B cell (primary cell): ENCODE measurements around the gene FAM227A. TPM values are rescaled to one million over a fixed set of nuclear protein-coding genes. Genes with fewer than 3 reads are reported as not detected.
"Not testable (repeated sequence)": the region's sequence is repeated elsewhere in the genome, so short reads cannot be mapped to it uniquely, and the experiment has no call there.

Experiments used
- ATAC-seq: fragments of 200-7000 bp; cut with Tn5 transposase; one replicate; pipeline ENCODE4 v1.10.0; 2021; ENCODE audit warnings: low read depth, mild to moderate bottlenecking, moderate number of reproducible peaks, moderate library complexity
- CTCF ChIA-PET: fragments of 350-600 bp; sonication (Branson Sonifier 250); formaldehyde crosslinking; loops from one replicate; lab custom pipeline; 2021; ENCODE audit warnings: antibody characterized with exemption, inconsistent platforms; lab: Charles Lee
- POLR2A ChIA-PET: fragments of 350-600 bp; sonication (Branson Sonifier 250); formaldehyde crosslinking; loops from one replicate; lab custom pipeline; 2021; ENCODE audit warnings: antibody characterized with exemption; lab: Charles Lee
- DNase-seq: peaks from one replicate; pipeline ENCODE4 v3.0.0; 2013
- H2AFZ ChIP-seq: 2 replicates; pipeline ENCODE4 v1.6.1; 2012; ENCODE audit warnings: mild to moderate bottlenecking, low read depth, low read length; ENCODE audit not compliant: insufficient read depth, poor library complexity, severe bottlenecking
- H3K27ac ChIP-seq, 2 donors: 1 replicate in 1 of 2; 2 replicates in 1 of 2; pipeline ENCODE4 v1.5.1; 2012 to 2013; ENCODE audit warnings: low read length in 2 of 2, mild to moderate bottlenecking in 2 of 2, moderate library complexity in 1 of 2
- H3K27me3 ChIP-seq, 4 experiments: fragments of 200-600 bp in 1 of 4; sonication (generic) in 1 of 4; replicated peaks in 1 of 4; 1 replicate in 2 of 4; 2 replicates in 2 of 4; pipeline versions ENCODE4 v1.6.1 to v1.7.0; 2013 to 2016; ENCODE audit warnings: low read length in 3 of 4, mild to moderate bottlenecking in 2 of 4, mixed read lengths in 1 of 4, moderate library complexity in 1 of 4; ENCODE audit not compliant: insufficient read depth in 4 of 4, control insufficient read depth in 3 of 4; ENCODE audit errors: control extremely low read depth in 1 of 4
- H3K36me3 ChIP-seq, 2 experiments: replicated peaks in 1 of 2; 1 replicate in 1 of 2; 2 replicates in 1 of 2; pipeline versions ENCODE4 v1.6.1 to v1.7.1; 2013; ENCODE audit warnings: low read length in 1 of 2; ENCODE audit not compliant: insufficient read depth in 2 of 2, control insufficient read depth in 1 of 2; ENCODE audit errors: control extremely low read depth in 1 of 2, extremely low read depth in 1 of 2
- H3K4me1 ChIP-seq, 2 donors: fragments of 200-600 bp in 1 of 2; sonication (generic) in 1 of 2; 1 replicate in 1 of 2; 2 replicates in 1 of 2; pipeline versions ENCODE4 v1.5.1 to v1.6.1; 2013 to 2017; ENCODE audit warnings: low read length in 2 of 2; ENCODE audit not compliant: control insufficient read depth in 2 of 2, insufficient read depth in 2 of 2
- H3K4me2 ChIP-seq: replicated peaks from 2 replicates; pipeline ENCODE3; 2012; ENCODE audit warnings: mild to moderate bottlenecking, low read depth, low read length; ENCODE audit not compliant: poor library complexity, severe bottlenecking
- H3K4me3 ChIP-seq, 5 experiments: fragments of 200-600 bp in 1 of 5; sonication (generic) in 1 of 5; 1 replicate in 3 of 5; 2 replicates in 2 of 5; pipeline versions ENCODE4 v1.5.1 to v1.7.0; 2011 to 2016; ENCODE audit warnings: low read length in 4 of 5, mild to moderate bottlenecking in 4 of 5, low read depth in 2 of 5, control low read depth in 1 of 5, moderate library complexity in 1 of 5; ENCODE audit not compliant: insufficient read depth in 1 of 5; ENCODE audit errors: control extremely low read depth in 1 of 5, extremely low read depth in 1 of 5
- H3K79me2 ChIP-seq: fragments of 200-600 bp; sonication (generic); one replicate; pipeline ENCODE4 v1.6.0; 2016; ENCODE audit warnings: low read length; ENCODE audit not compliant: control insufficient read depth, insufficient read depth
- H3K9ac ChIP-seq: fragments of 200-600 bp; sonication (generic); 2 replicates; pipeline ENCODE4 v1.6.1; 2017; ENCODE audit warnings: mild to moderate bottlenecking, low read length, moderate library complexity
- H3K9me3 ChIP-seq, 3 donors: one replicate each; pipeline versions ENCODE4 v1.6.1 to v1.7.1; 2013; ENCODE audit warnings: low read length in 2 of 3; ENCODE audit not compliant: control insufficient read depth in 2 of 3, insufficient read depth in 1 of 3; ENCODE audit errors: control extremely low read depth in 1 of 3
- H4K20me1 ChIP-seq: 2 replicates; pipeline ENCODE4 v1.6.0; 2012; ENCODE audit warnings: mild to moderate bottlenecking, low read length; ENCODE audit not compliant: insufficient read depth, control insufficient read depth, poor library complexity, severe bottlenecking
- H3K27ac Mint-ChIP-seq: one replicate; pipeline ENCODE4 v1.8.0; 2021; ENCODE audit warnings: mixed read lengths
- H3K27me3 Mint-ChIP-seq: one replicate; pipeline ENCODE4 v1.8.0; 2021; ENCODE audit warnings: mixed read lengths
- H3K4me1 Mint-ChIP-seq: one replicate; pipeline ENCODE4 v1.8.0; 2021; ENCODE audit warnings: mixed read lengths
- H3K4me3 Mint-ChIP-seq: one replicate; pipeline ENCODE4 v1.8.0; 2021; ENCODE audit warnings: mixed read lengths
- H3K9me3 Mint-ChIP-seq: one replicate; pipeline ENCODE4 v1.8.0; 2022; ENCODE audit warnings: mixed read lengths; ENCODE audit not compliant: insufficient read depth
- EZH2 ChIP-seq: IDR thresholded peaks from 2 replicates; pipeline ENCODE4 v1.6.1; 2012; ENCODE audit warnings: borderline replicate concordance, low read depth, mild to moderate bottlenecking, moderate library complexity, low read length; ENCODE audit not compliant: insufficient read depth, poor library complexity, severe bottlenecking
- WGBS: methylation state at CpG from one replicate; pipeline ENCODE4 v1.1.5; 2013; ENCODE audit warnings: missing lambda C conversion rate; ENCODE audit not compliant: insufficient coverage; 5-methylcytosine and 5-hydroxymethylcytosine counted together
- intact Hi-C: fragments of 100-400 bp; cut with micrococcal nuclease; formaldehyde crosslinking; loops from one replicate; pipeline ENCODE4 v1.10.0; 2022
- polyA plus RNA-seq: library from polyadenylated mRNA; depleted of rRNA; stranded (reverse); fragments of >200 nt; gene quantifications from 2 replicates; pipeline ENCODE4 v1.2.3, GENCODE V29; 2012
- total RNA-seq, 2 donors: library from RNA; stranded (reverse); fragments of 120-200 nt in 1 of 2; gene quantifications; 1 replicate in 1 of 2; 2 replicates in 1 of 2; pipeline versions ENCODE4 v1.2.3 to v1.2.4, GENCODE V29; 2013 to 2022
- TF ChIP-seq, protein P1 (sequence below): fragments of 200-600 bp; IDR thresholded peaks from one replicate; pipeline ENCODE4 v1.8.0; 2022; ENCODE audit warnings: antibody characterized with exemption, mild to moderate bottlenecking

The FAM227A gene
- total and polyA plus RNA-seq, 2 donors (not counting 1 experiment from before 2014, with no cell fraction given) = 0.04 to 0.57 TPM

DNA sequence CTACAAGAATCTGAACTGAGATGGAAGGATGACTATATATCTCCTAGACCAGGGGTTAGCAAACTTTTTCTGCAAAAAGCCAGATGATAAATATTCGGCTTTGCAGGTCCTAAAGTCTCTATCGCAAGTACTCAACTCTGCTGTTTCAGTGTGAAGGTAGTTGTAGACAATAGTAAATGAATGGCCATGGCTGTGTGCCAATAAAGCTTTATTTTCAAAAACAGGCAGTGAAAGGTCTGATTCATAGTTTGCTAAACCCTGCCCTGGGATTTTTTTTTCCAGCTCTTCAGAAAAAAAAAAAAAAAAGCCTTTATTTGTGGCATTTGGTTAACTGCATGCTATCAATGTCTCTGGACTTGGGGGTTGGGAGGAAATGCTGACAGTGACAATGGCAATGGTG lies 37.5 kb downstream of the FAM227A start:
- POLR2A ChIA-PET = no interaction called here

DNA sequence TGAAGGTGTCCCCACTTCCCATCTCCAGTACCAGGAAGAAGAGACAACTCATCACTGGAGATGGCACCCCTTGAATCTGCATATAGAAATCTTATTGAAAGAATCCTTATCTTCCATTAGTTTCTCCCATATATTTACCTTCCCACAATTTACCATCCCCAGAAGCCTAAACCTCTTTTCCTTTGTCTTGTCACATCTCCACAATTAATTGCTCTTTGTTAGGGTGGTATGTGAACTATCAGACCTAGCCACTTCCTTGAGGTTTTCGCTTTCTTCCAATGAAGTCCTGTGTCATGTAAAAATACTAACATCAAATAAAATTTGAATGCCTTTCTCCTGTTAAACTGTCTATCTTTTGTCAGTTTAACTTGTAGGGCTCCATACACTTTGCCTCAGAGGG lies 37.9 kb downstream of the FAM227A start:
- Histone ChIP-seq H3K9me3 (peaks cover 0 to 8% (median 3%) of the 10 kb centered on the region in 3 donors), H4K20me1 (no peaks in the 10 kb centered on the region), H3K4me2 (no peak overlapping the region), H3K27ac (no peak overlapping the region), H3K4me3 (no peak overlapping the region), H3K4me1 (no peaks in the 10 kb centered on the region), H3K79me2 (no peaks in the 10 kb centered on the region), H3K27me3 (peaks cover 0 to 3% (median 0%) of the 10 kb centered on the region in 4 experiments), H3K36me3 (no peaks in the 10 kb centered on the region), H2AFZ (no peak overlapping the region), H3K9ac (no peak overlapping the region)
- no peaks in the 10 kb centered on the region for H3K4me1 Mint-ChIP-seq
- no peak for TF ChIP-seq EZH2
- TF ChIP-seq, protein P1, sequence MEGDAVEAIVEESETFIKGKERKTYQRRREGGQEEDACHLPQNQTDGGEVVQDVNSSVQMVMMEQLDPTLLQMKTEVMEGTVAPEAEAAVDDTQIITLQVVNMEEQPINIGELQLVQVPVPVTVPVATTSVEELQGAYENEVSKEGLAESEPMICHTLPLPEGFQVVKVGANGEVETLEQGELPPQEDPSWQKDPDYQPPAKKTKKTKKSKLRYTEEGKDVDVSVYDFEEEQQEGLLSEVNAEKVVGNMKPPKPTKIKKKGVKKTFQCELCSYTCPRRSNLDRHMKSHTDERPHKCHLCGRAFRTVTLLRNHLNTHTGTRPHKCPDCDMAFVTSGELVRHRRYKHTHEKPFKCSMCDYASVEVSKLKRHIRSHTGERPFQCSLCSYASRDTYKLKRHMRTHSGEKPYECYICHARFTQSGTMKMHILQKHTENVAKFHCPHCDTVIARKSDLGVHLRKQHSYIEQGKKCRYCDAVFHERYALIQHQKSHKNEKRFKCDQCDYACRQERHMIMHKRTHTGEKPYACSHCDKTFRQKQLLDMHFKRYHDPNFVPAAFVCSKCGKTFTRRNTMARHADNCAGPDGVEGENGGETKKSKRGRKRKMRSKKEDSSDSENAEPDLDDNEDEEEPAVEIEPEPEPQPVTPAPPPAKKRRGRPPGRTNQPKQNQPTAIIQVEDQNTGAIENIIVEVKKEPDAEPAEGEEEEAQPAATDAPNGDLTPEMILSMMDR = no peak
- H3K9me3 Mint-ChIP-seq = peaks cover 3% of the 10 kb centered on the region
- H3K27me3 Mint-ChIP-seq = peaks cover 26% of the 10 kb centered on the region
- CTCF ChIA-PET = no interaction called here
- ATAC-seq (no peak), DNase-seq (no peak)
- no peak overlapping the region for H3K27ac Mint-ChIP-seq
- H3K4me3 Mint-ChIP-seq = no peak overlapping the region
- intact Hi-C loops = no loop called here
- WGBS = no CpG with 5 or more reads among the region's 1 CpG
- POLR2A ChIA-PET = no interaction called here

More for the DNA sequence above, 37.5 kb downstream of the FAM227A start:
- H3K27ac Mint-ChIP-seq = no peak overlapping the region
- peaks cover 0 to 8% (median 3%) of the 10 kb centered on the region in 3 donors for H3K9me3 ChIP-seq
- CTCF ChIA-PET = no interaction called here
- no peak overlapping the region for H2AFZ ChIP-seq
- TF ChIP-seq, protein P1 = no peak
- intact Hi-C loops = no loop called here
- H3K4me3 ChIP-seq = no peak overlapping the region
- no peaks in the 10 kb centered on the region for H4K20me1 ChIP-seq
- H3K9me3 Mint-ChIP-seq = peaks cover 3% of the 10 kb centered on the region
- no peak for ATAC-seq
- no peak overlapping the region for H3K4me3 Mint-ChIP-seq
- H3K4me1 Mint-ChIP-seq = no peaks in the 10 kb centered on the region
- no peak overlapping the region for H3K27ac ChIP-seq
- no peak overlapping the region for H3K9ac ChIP-seq
- no peak for DNase-seq
- H3K27me3 ChIP-seq = peaks cover 0 to 3% (median 0%) of the 10 kb centered on the region in 4 experiments
- no peaks in the 10 kb centered on the region for H3K79me2 ChIP-seq
- no peaks in the 10 kb centered on the region for H3K4me1 ChIP-seq
- H3K36me3 ChIP-seq = no peaks in the 10 kb centered on the region
- H3K4me2 ChIP-seq = no peak overlapping the region
- H3K27me3 Mint-ChIP-seq = peaks cover 26% of the 10 kb centered on the region
- 100% methylated on average over 1 of the region's 2 CpGs for WGBS

GRCh38 chr22:38615064-38615405 lies 41.2 kb downstream of the FAM227A start:
- H3K36me3 ChIP-seq, ATAC-seq, H3K27ac ChIP-seq, DNase-seq, H3K9me3 ChIP-seq, CTCF ChIA-PET, H3K4me1 Mint-ChIP-seq, H2AFZ ChIP-seq, H3K79me2 ChIP-seq, H3K9ac ChIP-seq, intact Hi-C loops, H3K4me2 ChIP-seq, H3K27ac Mint-ChIP-seq, H3K4me3 Mint-ChIP-seq, H3K27me3 ChIP-seq, H3K4me3 ChIP-seq, POLR2A ChIA-PET, H4K20me1 ChIP-seq, H3K4me1 ChIP-seq, H3K9me3 Mint-ChIP-seq: not testable (repeated sequence)
- H3K27me3 Mint-ChIP-seq = peaks cover 26% of the 10 kb centered on the region
- 93% methylated on average over 3 of the region's 9 CpGs for WGBS
